GM15510 (cell line): Measurements from ENCODE around the gene MORN1.
A peak's percentile ranks its signal among the peaks of the same experiment; 100 is the strongest.

Source experiments
- POLR2A ChIP-seq: IDR thresholded peaks from 3 replicates; pipeline ENCODE4 v1.6.1; 2011; ENCODE audit warnings: borderline replicate concordance; ENCODE audit not compliant: insufficient read length; ENCODE audit errors: extremely low read depth

MORN1 gene

DNA sequence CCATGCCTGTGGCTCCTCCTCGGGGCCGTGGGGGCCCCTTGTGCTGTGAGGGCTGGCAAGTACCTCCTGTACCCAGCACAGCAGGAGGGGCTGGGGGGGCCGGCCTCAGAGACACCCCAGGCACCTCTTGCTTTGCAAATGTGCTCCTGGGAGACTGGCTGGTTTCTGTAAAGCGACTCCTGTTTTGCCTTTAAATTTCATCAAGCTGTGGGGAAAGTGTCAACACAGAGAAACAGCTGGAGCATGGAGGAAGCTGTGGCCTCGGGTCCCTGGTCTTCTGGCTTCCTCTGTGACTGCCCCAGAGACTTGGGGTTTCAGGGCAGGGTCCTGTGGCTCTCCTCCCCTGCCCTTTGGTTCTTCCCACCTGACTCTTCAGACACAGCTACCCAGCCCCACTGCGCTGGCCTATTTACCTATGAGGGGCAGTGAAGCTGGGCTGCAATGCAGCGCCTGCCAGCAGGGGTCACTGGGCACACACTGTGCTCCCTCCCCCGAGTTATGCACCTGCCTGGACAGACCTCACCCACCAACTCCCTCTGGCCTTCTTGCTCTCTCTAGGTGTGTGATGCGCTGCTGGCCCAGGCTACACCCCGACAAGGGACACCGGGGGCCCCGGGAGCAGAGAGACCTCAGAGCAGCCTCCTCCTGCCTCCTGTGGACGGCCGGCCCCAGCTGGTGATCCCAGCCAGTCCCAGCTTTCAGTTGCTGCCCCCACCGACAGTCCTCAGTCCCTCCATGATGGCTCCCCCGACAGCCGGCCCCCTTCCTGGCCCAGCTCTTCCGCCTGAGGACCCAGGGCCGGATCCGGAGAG lies 38.6 kb upstream of the MORN1 start:
- TF ChIP-seq POLR2A, result no peak

- TF ChIP-seq POLR2A, result no peak
These were observed 37.1 kb upstream of the MORN1 start for GRCh38 chr1:2428490-2428889.

- TF ChIP-seq POLR2A, result no peak
These were observed 36.6 kb upstream of the MORN1 start for GRCh38 chr1:2427976-2428375.

DNA sequence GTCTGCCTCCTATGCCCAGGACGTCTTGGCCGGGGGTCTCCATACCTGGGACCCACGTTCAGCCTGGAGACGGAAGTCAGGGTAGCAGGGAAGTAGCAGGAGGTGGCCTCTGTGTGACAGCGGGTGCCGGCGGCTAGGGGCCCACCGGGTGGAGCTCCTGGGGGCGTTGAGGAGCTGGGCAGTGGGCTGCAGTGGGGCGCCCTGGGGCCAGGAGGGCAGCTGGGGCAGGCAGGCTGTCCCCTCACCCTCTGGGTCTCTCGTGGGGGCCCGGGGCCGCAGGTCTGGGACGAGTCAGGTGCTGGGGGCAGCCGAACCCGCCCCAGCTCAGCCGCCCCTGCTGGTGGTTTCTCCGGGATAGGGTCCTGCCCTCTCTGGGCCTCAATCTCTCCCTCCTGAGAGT lies 35.7 kb upstream of the MORN1 start:
- TF ChIP-seq POLR2A, result no peak

GRCh38 chr1:2426540-2426939 lies 35.2 kb upstream of the MORN1 start:
- no peak for TF ChIP-seq POLR2A

GRCh38 chr1:2425892-2426291 lies 34.5 kb upstream of the MORN1 start:
- no peak for TF ChIP-seq POLR2A

DNA sequence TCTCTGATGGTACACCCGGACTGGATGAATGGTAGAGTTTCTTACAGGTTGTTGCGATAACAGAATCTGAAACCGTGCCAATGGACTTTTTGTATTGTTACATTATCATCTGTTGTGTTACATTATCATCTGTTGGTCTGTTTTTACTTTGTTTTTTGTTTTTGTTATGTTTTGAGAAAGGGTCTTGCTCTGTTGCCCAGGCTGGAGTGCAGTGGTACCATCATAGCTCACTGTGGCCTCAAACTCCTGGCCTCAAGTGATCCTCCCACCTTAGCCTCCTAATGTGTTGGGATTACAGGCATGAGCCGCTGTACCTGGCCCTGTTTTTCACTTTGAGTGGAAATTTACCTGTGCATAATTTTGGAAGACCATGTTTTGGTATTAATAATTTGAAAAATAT lies 31.2 kb upstream of the MORN1 start:
- no peak for TF ChIP-seq POLR2A

DNA sequence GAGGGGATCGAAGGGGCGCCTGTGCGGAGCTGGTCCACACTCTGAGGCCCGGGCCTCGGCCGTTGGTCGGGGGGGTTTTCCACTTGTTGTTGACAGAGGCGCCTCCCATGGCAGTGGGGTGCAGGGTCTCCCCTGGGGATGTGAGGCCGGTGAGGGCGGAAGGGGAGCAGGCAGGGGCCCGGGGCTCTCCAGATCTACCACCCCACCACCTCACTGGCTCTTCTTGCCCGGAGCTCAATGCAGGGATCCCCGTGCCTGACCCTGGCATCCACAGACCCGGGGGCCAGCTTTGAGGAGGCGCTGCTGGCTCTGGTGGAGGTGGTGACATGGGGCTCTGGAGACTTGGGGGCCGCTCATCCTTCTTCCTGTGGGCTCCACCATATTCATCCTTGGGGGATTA lies 28.1 kb upstream of the MORN1 start:
- TF ChIP-seq POLR2A, result no peak

DNA sequence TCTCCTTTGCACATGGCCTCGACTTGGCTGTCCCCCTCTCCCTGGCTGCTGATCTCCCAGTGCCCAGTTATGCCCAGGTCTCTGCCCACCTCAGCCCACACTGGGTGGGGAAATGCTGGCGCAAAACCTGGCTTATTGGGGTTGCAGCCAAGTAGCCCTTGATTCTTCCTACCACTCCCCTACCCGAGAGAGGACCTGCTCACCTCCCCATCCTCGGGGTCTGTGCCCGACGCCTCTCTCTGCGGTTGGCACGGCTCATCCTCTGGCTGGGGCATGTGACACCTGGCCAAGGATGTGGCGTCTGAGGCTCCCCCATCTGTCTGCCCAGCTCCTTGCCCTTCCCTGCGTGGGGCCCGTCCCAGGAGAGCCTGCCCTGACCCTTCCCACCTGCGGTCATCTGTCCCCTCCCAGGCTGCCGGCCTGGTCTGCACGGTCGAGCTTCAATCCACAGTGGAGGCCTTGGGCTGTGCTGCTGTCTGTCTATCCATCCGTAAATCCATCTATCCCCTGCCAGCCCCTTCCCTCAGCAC lies 27.5 kb upstream of the MORN1 start:
- TF ChIP-seq POLR2A, result no peak

- TF ChIP-seq POLR2A, result no peak
These were observed 26.5 kb upstream of the MORN1 start for GRCh38 chr1:2417833-2418225.

GRCh38 chr1:2417083-2417832 lies 25.9 kb upstream of the MORN1 start:
- no peak for TF ChIP-seq POLR2A

GRCh38 chr1:2416403-2416802 lies 25.0 kb upstream of the MORN1 start:
- TF ChIP-seq POLR2A, result no peak

GRCh38 chr1:2415801-2416208 lies 24.5 kb upstream of the MORN1 start:
- peak; percentile 38 for TF ChIP-seq POLR2A

GRCh38 chr1:2415337-2415736 lies 24.0 kb upstream of the MORN1 start:
- TF ChIP-seq POLR2A, result no peak

GRCh38 chr1:2414297-2414958 lies 23.1 kb upstream of the MORN1 start:
- no peak for TF ChIP-seq POLR2A
